ENCODE measurements around the gene OR4C12.

- no peak for TF ChIP-seq EZH2 (IDR thresholded peaks at IDR 0.05; ENCODE audit: low read length)
- TF ChIP-seq CTCF (optimal IDR thresholded peaks at IDR 0.05 in 1 of 3, IDR thresholded peaks at IDR 0.05 in 1 of 3, conservative IDR thresholded peaks at IDR 0.05 in 1 of 3; ENCODE audit: extremely low read depth in 1 of 3, insufficient read depth in 2 of 3, low read length in 3 of 3): no peak
These were observed 30.2 kb downstream of the OR4C12 start, which contains the start of gene OR4C13 for GRCh38 chr11:49952091-49952490.
